H1 (cell line): ENCODE results near the gene GATAD2B. TPM values are rescaled to one million over a fixed set of nuclear protein-coding genes. Genes with fewer than 3 reads are reported as not detected.

ENCODE experiments used
- CTCF ChIA-PET: fragments of 300-600 bp; sonication (Branson Sonifier 250); formaldehyde crosslinking; loops from one replicate; lab custom pipeline; 2021; ENCODE audit not compliant: partially characterized antibody; lab: Charles Lee
- POLR2A ChIA-PET: fragments of 300-600 bp; sonication (Branson Sonifier 250); formaldehyde crosslinking; loops from one replicate; lab custom pipeline; 2021; ENCODE audit warnings: inconsistent platforms; ENCODE audit not compliant: partially characterized antibody; lab: Charles Lee
- DNase-seq, 2 experiments: peaks; one replicate each; pipeline versions ENCODE4 v3.0.0 to v3.0.0-alpha.2; 2010 to 2022; ENCODE audit warnings: low spot score in 2 of 2, low read depth in 1 of 2, mixed read lengths in 1 of 2
- FAIRE-seq: peaks from 2 replicates; lab custom pipeline; 2011; peaks lifted over from hg19 to GRCh38; lab: Jason Lieb, UNC
- H2AFZ ChIP-seq: 2 replicates; pipeline ENCODE4 v1.8.1; 2012; ENCODE audit warnings: low read length, inconsistent platforms
- H2AK5ac ChIP-seq: 2 replicates; pipeline ENCODE4 v1.6.1; 2013; ENCODE audit warnings: low read depth, low read length
- H2BK120ac ChIP-seq: replicated peaks from 2 replicates; pipeline ENCODE3; 2013; ENCODE audit warnings: low read depth, low read length, inconsistent platforms
- H2BK12ac ChIP-seq: 2 replicates; pipeline ENCODE4 v1.6.1; 2013; ENCODE audit warnings: low read depth, low read length
- H2BK15ac ChIP-seq: 2 replicates; pipeline ENCODE4 v1.6.1; 2013; ENCODE audit warnings: low read length
- H2BK20ac ChIP-seq: 2 replicates; pipeline ENCODE4 v1.6.1; 2013; ENCODE audit warnings: low read length
- H2BK5ac ChIP-seq: 2 replicates; pipeline ENCODE4 v1.6.1; 2013; ENCODE audit warnings: low read depth, low read length
- H3K14ac ChIP-seq: 2 replicates; pipeline ENCODE4 v1.6.1; 2013; ENCODE audit warnings: inconsistent platforms; ENCODE audit not compliant: insufficient read length
- H3K18ac ChIP-seq: 2 replicates; pipeline ENCODE4 v1.6.1; 2013; ENCODE audit warnings: low read length; ENCODE audit errors: extremely low read depth
- H3K23ac ChIP-seq: 2 replicates; pipeline ENCODE4 v1.6.1; 2013; ENCODE audit warnings: inconsistent platforms; ENCODE audit not compliant: insufficient read length
- H3K23me2 ChIP-seq: 2 replicates; pipeline ENCODE4 v1.6.1; 2013; ENCODE audit warnings: low read depth, low read length
- H3K27ac ChIP-seq: 2 replicates; pipeline ENCODE4 v1.6.1; 2011; ENCODE audit warnings: low read depth, low read length, inconsistent platforms
- H3K27me3 ChIP-seq, 4 experiments: replicated peaks in 1 of 4; 1 replicate in 1 of 4; 2 replicates in 3 of 4; pipeline versions ENCODE4 v1.6.1 to v1.8.1; 2011 to 2013; ENCODE audit warnings: low read length in 3 of 4, mild to moderate bottlenecking in 3 of 4, inconsistent platforms in 2 of 4, mixed read lengths in 2 of 4, moderate library complexity in 1 of 4; ENCODE audit not compliant: control insufficient read depth in 3 of 4, insufficient read depth in 3 of 4; ENCODE audit errors: extremely low read depth in 1 of 4
- H3K36me3 ChIP-seq, 4 experiments: 2 replicates each; pipeline versions ENCODE4 v1.6.1 to v1.8.1; 2011 to 2013; ENCODE audit warnings: mild to moderate bottlenecking in 4 of 4, low read length in 3 of 4, moderate library complexity in 2 of 4, control low read depth in 1 of 4, inconsistent platforms in 1 of 4; ENCODE audit not compliant: insufficient read depth in 4 of 4, control insufficient read depth in 2 of 4
- H3K4ac ChIP-seq: replicated peaks from 2 replicates; pipeline ENCODE3; 2013; ENCODE audit warnings: low read length, low read depth, mixed read lengths, inconsistent platforms; ENCODE audit not compliant: insufficient read length
- H3K4me1 ChIP-seq, 4 experiments: replicated peaks in 1 of 4; 1 replicate in 1 of 4; 2 replicates in 3 of 4; pipeline versions ENCODE4 v1.6.1 to v1.8.1; 2011 to 2013; ENCODE audit warnings: low read length in 3 of 4, inconsistent platforms in 2 of 4, mixed read lengths in 1 of 4; ENCODE audit not compliant: insufficient read depth in 4 of 4, control insufficient read depth in 3 of 4
- H3K4me2 ChIP-seq, 2 experiments: 2 replicates each; pipeline versions ENCODE4 v1.6.1 to v1.8.1; 2011 to 2013; ENCODE audit warnings: low read depth in 2 of 2, low read length in 2 of 2, control low read depth in 1 of 2, inconsistent platforms in 1 of 2, mild to moderate bottlenecking in 1 of 2; ENCODE audit not compliant: insufficient read depth in 1 of 2
- H3K4me3 ChIP-seq, 4 experiments: fragments of 200-600, 300-600 bp in 1 of 4; sonication (generic), shearing (Covaris generic), sonication (Bioruptor Twin) in 1 of 4; 2 replicates each; pipeline versions ENCODE4 v1.5.1 to v1.8.1; 2011 to 2016; ENCODE audit warnings: low read length in 4 of 4, low read depth in 3 of 4, control low read depth in 2 of 4, inconsistent platforms in 2 of 4, mild to moderate bottlenecking in 2 of 4, mixed read lengths in 1 of 4, moderate library complexity in 1 of 4; ENCODE audit not compliant: insufficient read depth in 2 of 4; ENCODE audit errors: extremely low read depth in 1 of 4
- H3K56ac ChIP-seq: replicated peaks from 2 replicates; pipeline ENCODE3; 2013; ENCODE audit warnings: low read depth, mild to moderate bottlenecking, mixed read lengths, low read length, inconsistent platforms; ENCODE audit not compliant: insufficient read length
- H3K79me1 ChIP-seq: 2 replicates; pipeline ENCODE4 v1.6.1; 2013; ENCODE audit warnings: low read depth, low read length, control low read depth
- H3K79me2 ChIP-seq, 2 experiments: 2 replicates each; pipeline versions ENCODE4 v1.6.1 to v1.8.1; 2012 to 2013; ENCODE audit warnings: low read length in 2 of 2, mild to moderate bottlenecking in 2 of 2, inconsistent platforms in 1 of 2; ENCODE audit not compliant: insufficient read depth in 2 of 2, control insufficient read depth in 1 of 2
- H3K9ac ChIP-seq, 4 experiments: replicated peaks in 1 of 4; 1 replicate in 1 of 4; 2 replicates in 3 of 4; pipeline versions ENCODE4 v1.6.1 to v1.8.1; 2011 to 2013; ENCODE audit warnings: low read depth in 3 of 4, low read length in 3 of 4, control low read depth in 2 of 4, mild to moderate bottlenecking in 2 of 4, moderate library complexity in 2 of 4, inconsistent platforms in 1 of 4; ENCODE audit errors: extremely low read depth in 1 of 4
- H3K9me3 ChIP-seq, 2 experiments: 2 replicates each; pipeline versions ENCODE4 v1.6.1 to v1.8.1; 2012 to 2013; ENCODE audit warnings: mild to moderate bottlenecking in 2 of 2, moderate library complexity in 2 of 2, control low read depth in 1 of 2, inconsistent platforms in 1 of 2, low read depth in 1 of 2, low read length in 1 of 2, mixed read lengths in 1 of 2; ENCODE audit not compliant: insufficient read depth in 2 of 2
- H4K20me1 ChIP-seq, 2 experiments: replicated peaks in 1 of 2; 2 replicates each; pipeline versions ENCODE3 to v1.8.1; 2011 to 2013; ENCODE audit warnings: inconsistent platforms in 2 of 2, low read length in 2 of 2, mild to moderate bottlenecking in 1 of 2; ENCODE audit not compliant: insufficient read depth in 2 of 2, control insufficient read depth in 1 of 2
- H4K5ac ChIP-seq: 2 replicates; pipeline ENCODE4 v1.6.1; 2013; ENCODE audit warnings: low read length, low read depth, mixed read lengths, inconsistent platforms; ENCODE audit not compliant: insufficient read length
- H4K8ac ChIP-seq: 2 replicates; pipeline ENCODE4 v1.8.0; 2013; ENCODE audit warnings: mild to moderate bottlenecking, moderate library complexity, low read length, inconsistent platforms; ENCODE audit not compliant: insufficient read depth; ENCODE audit errors: extremely low read depth
- H4K91ac ChIP-seq: replicated peaks from 2 replicates; pipeline ENCODE3; 2013; ENCODE audit warnings: low read length, mixed read lengths, inconsistent platforms; ENCODE audit not compliant: insufficient read length
- ASH2L ChIP-seq: fragments of 200-600, 300-600 bp; sonication (generic); IDR thresholded peaks from one replicate; pipeline ENCODE4 v1.7.1; 2017; ENCODE audit warnings: low read length
- SIN3A ChIP-seq, 2 experiments: IDR thresholded peaks in 1 of 2; conservative IDR thresholded peaks in 1 of 2; 2 replicates each; pipeline ENCODE4 v1.6.1; 2011 to 2012; ENCODE audit warnings: low read length in 2 of 2, improper control_type of control experiment in 1 of 2, low read depth in 1 of 2, mild to moderate bottlenecking in 1 of 2
- WGBS, 2 experiments: shearing (Covaris generic) in 1 of 2; methylation state at CpG; one replicate each; pipeline versions ENCODE4 v1.1.6 to v1.1.7; 2013 to 2015; ENCODE audit warnings: low lambda C conversion rate in 2 of 2, mixed read lengths in 2 of 2, inconsistent platforms in 1 of 2, low coverage in 1 of 2, missing lambda C conversion rate in 1 of 2; ENCODE audit not compliant: insufficient replicate concordance in 2 of 2, insufficient coverage in 1 of 2, insufficient read length in 1 of 2; ENCODE audit errors: extremely low coverage in 1 of 2, missing lambda C conversion rate in 1 of 2; 5-methylcytosine and 5-hydroxymethylcytosine counted together
- polyA plus RNA-seq, 7 experiments: library from polyadenylated mRNA; depleted of rRNA in 3 of 7; stranded (reverse) in 5 of 7; unstranded in 2 of 7; fragments of >200 nt in 5 of 7; fragments of 200-250 nt in 2 of 7; gene quantifications; 1 replicate in 5 of 7; 2 replicates in 1 of 7; 4 replicates in 1 of 7; pipeline versions ENCODE4 v1.2.1 to v1.2.3, GENCODE V29; 2011 to 2013; ENCODE audit warnings: missing spikeins in 2 of 7, mixed read lengths in 2 of 7
- total RNA-seq: library from RNA; stranded (reverse); fragmentation: NEBNext Ultra II Directional; extraction: Animal tissue kit (Norgen Biotek cat#: 25700); gene quantifications from 2 replicates; pipeline ENCODE4 v1.2.1, GENCODE V29; 2021

GATAD2B gene
- total and polyA plus RNA-seq, 2 of the 8 experiments (the other 6 are each of a cell fraction or from before 2014, with no cell fraction given), result 8.4 to 39.1 TPM

GRCh38 chr1:153872331-153872730 lies 50.4 kb downstream of the GATAD2B start:
- Histone ChIP-seq H3K27me3 (no peaks in the 10 kb centered on the region), H3K4me3 (no peak overlapping the region), H3K27ac (no peak overlapping the region), H2BK120ac (no peak overlapping the region), H2AK5ac (no peak overlapping the region), H3K14ac (no peak overlapping the region), H3K9me3 (no peaks in the 10 kb centered on the region), H4K8ac (no peak overlapping the region), H3K4ac (no peak overlapping the region), H3K23me2 (no peaks in the 10 kb centered on the region), H4K91ac (no peak overlapping the region), H2BK20ac (no peak overlapping the region), H4K5ac (no peak overlapping the region), H2AFZ (no peak overlapping the region), H2BK12ac (no peak overlapping the region), H3K4me1 (peaks cover 2 to 6% (median 4%) of the 10 kb centered on the region in 4 experiments; a peak in 5 of 7 replicates), H3K18ac (no peak overlapping the region), H4K20me1 (peaks cover 4 to 8% of the 10 kb centered on the region in 2 experiments), H3K56ac (no peak overlapping the region), H3K23ac (no peak overlapping the region), H2BK15ac (no peak overlapping the region), H3K79me2 (peaks cover 0 to 79% of the 10 kb centered on the region in 2 experiments; a peak in 2 of 4 replicates), H3K4me2 (no peak overlapping the region), H3K36me3 (peaks cover 0 to 5% (median 2%) of the 10 kb centered on the region in 4 experiments; a peak in 2 of 8 replicates), H3K9ac (no peak overlapping the region), H3K79me1 (peaks cover 8% of the 10 kb centered on the region), H2BK5ac (no peak overlapping the region)
- ChIA-PET CTCF (interaction anchor here (0.7 to 0.9 kb wide), 2 partner anchors 9 to 75 kb away, joined by 3 to 4 read pairs; no protein-coding TSS in a partner anchor), POLR2A (interaction anchor here (0.9 kb wide), 1 partner anchor 51 kb away, joined by 3 read pairs; no protein-coding TSS in a partner anchor)
- FAIRE-seq, result no peak
- no peak for DNase-seq
- TF ChIP-seq ASH2L (no peak), SIN3A (conservative IDR thresholded peaks at IDR 0.05 in 1 of 2, IDR thresholded peaks at IDR 0.05 in 1 of 2; ENCODE audit: low read depth in 1 of 2, low read length in 2 of 2) (no peak)
- 87% methylated on average over 3 of the region's 3 CpGs; no CpG with 5 or more reads in 1 of the 2 experiments for WGBS, 2 experiments
